Measurements from ENCODE around the gene B4GALT2.

Gene B4GALT2

GRCh38 chr1:44012404-44012803, 33.4 kb downstream of the B4GALT2 start:
- DNase-seq, result no peak

- DNase-seq, result no peak
These were observed 34.1 kb downstream of the B4GALT2 start for GRCh38 chr1:44012941-44013609.

GRCh38 chr1:44013949-44014348, 34.9 kb downstream of the B4GALT2 start:
- no peak for DNase-seq

GRCh38 chr1:44014365-44015104, 35.5 kb downstream of the B4GALT2 start:
- DNase-seq, result no peak

- no peak for DNase-seq
These were observed 36.2 kb downstream of the B4GALT2 start for GRCh38 chr1:44015206-44015605.

GRCh38 chr1:44016041-44016889, 37.3 kb downstream of the B4GALT2 start:
- no peak for DNase-seq

GRCh38 chr1:44016890-44017400, 37.9 kb downstream of the B4GALT2 start:
- no peak for DNase-seq

- DNase-seq, result no peak
These were observed 40.5 kb downstream of the B4GALT2 start for GRCh38 chr1:44019466-44019948.

GRCh38 chr1:44020464-44020863, 41.5 kb downstream of the B4GALT2 start:
- no peak for DNase-seq

GRCh38 chr1:44021156-44021555, 42.1 kb downstream of the B4GALT2 start:
- no peak for DNase-seq

- DNase-seq, result no peak
These were observed 42.7 kb downstream of the B4GALT2 start for GRCh38 chr1:44021581-44022321.

- no peak for DNase-seq
These were observed 45.3 kb downstream of the B4GALT2 start for GRCh38 chr1:44024031-44024902.

GRCh38 chr1:44024903-44025525, 46.0 kb downstream of the B4GALT2 start:
- no peak for DNase-seq

GRCh38 chr1:44025816-44026215, 46.8 kb downstream of the B4GALT2 start:
- DNase-seq, result no peak

- DNase-seq, result no peak
These were observed 48.3 kb downstream of the B4GALT2 start for GRCh38 chr1:44027320-44027719.

GRCh38 chr1:44029260-44029910, 50.4 kb downstream of the B4GALT2 start:
- no peak for DNase-seq

- peak; percentile 87 for DNase-seq
These were observed 51.0 kb downstream of the B4GALT2 start for GRCh38 chr1:44029911-44030604.

- peak; percentile 60 for DNase-seq
These were observed 51.7 kb downstream of the B4GALT2 start for GRCh38 chr1:44030605-44031251.

Data from CD4-positive, alpha-beta T cell treated with Interleukin-10 for 1 hour (primary cell).